ENCODE results near the gene HNMT.

DNA sequence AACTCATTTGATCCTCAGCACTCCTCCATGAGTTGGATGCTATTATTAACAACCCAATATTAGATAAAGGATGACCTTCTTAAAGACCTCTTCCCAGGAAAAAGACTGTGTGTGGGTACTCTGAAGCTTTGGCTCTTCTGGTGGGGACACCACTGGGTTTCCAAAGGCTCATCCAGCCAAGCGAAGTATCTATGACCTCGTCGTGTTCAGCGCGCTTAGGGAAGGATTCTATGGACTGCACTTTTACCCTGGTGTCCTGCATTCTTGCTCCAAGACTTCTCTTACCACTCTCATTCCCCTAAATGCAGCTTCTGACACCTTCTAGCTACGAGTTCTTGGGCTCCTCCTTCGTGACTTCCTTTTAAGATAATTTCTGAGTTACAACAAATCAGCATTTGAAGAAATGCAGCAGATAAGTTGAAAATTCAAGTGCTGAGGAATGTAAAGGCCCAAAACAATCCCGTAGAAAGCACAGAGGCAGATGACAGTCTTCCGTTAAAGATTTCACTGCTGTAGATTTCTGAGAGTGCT is 673 bp upstream of the HNMT start:
- TF ChIP-seq TEAD4 (IDR thresholded peaks at IDR 0.05; ENCODE audit: low read depth, low read length) (no peak), POLR2A (IDR thresholded peaks at IDR 0.05; ENCODE audit: control extremely low read depth in 1 of 2, low read depth in 2 of 2, low read length in 2 of 2) (no peak), JUN (IDR thresholded peaks at IDR 0.05; ENCODE audit: low read depth, low read length) (no peak), TAF7 (optimal IDR thresholded peaks at IDR 0.05; ENCODE audit: borderline replicate concordance, low read depth, low read length) (no peak), ZNF274 (IDR thresholded peaks at IDR 0.05; ENCODE audit: borderline replicate concordance, extremely low read depth, low read length) (no peak), EP300 (IDR thresholded peaks at IDR 0.05; ENCODE audit: borderline replicate concordance in 1 of 2, low read depth in 2 of 2, low read length in 2 of 2) (no peak), SIX5 (IDR thresholded peaks at IDR 0.05; ENCODE audit: low read depth, low read length) (no peak), EGR1 (IDR thresholded peaks at IDR 0.05; ENCODE audit: borderline replicate concordance, low read depth, low read length) (no peak), MAFK (IDR thresholded peaks at IDR 0.05; ENCODE audit: low read depth, low read length) (no peak), SUZ12 (IDR thresholded peaks at IDR 0.05; ENCODE audit: low read length) (no peak)
- TF ChIP-seq, protein P1, sequence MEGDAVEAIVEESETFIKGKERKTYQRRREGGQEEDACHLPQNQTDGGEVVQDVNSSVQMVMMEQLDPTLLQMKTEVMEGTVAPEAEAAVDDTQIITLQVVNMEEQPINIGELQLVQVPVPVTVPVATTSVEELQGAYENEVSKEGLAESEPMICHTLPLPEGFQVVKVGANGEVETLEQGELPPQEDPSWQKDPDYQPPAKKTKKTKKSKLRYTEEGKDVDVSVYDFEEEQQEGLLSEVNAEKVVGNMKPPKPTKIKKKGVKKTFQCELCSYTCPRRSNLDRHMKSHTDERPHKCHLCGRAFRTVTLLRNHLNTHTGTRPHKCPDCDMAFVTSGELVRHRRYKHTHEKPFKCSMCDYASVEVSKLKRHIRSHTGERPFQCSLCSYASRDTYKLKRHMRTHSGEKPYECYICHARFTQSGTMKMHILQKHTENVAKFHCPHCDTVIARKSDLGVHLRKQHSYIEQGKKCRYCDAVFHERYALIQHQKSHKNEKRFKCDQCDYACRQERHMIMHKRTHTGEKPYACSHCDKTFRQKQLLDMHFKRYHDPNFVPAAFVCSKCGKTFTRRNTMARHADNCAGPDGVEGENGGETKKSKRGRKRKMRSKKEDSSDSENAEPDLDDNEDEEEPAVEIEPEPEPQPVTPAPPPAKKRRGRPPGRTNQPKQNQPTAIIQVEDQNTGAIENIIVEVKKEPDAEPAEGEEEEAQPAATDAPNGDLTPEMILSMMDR (IDR thresholded peaks at IDR 0.05; ENCODE audit: control extremely low read depth in 1 of 3, insufficient read depth in 1 of 3, low read depth in 1 of 3, low read length in 3 of 3) = no peak
